HepG2 (cell line): ENCODE measurements around the gene FOXN3. TPM values are rescaled to one million over a fixed set of nuclear protein-coding genes. Genes with fewer than 3 reads are reported as not detected.

Experiments used
- AFF4 ChIP-seq: sonication (generic); formaldehyde crosslinking; IDR thresholded peaks from 2 replicates; pipeline ENCODE4 v1.4.0; 2020; ENCODE audit warnings: missing genetic modification reagents
- CHD4 ChIP-seq: fragments of 200-600 bp; sonication (generic); IDR thresholded peaks from 2 replicates; pipeline ENCODE4 v1.7.0; 2017; ENCODE audit warnings: mild to moderate bottlenecking, low read length, borderline replicate concordance
- EED ChIP-seq: sonication (generic); formaldehyde crosslinking; IDR thresholded peaks from 2 replicates; pipeline ENCODE4 v1.5.0; 2020; ENCODE audit warnings: mild to moderate bottlenecking, missing genetic modification reagents
- GMEB1 ChIP-seq: sonication (generic); formaldehyde crosslinking; IDR thresholded peaks from 2 replicates; pipeline ENCODE4 v1.5.1; 2020; ENCODE audit warnings: missing genetic modification reagents, mild to moderate bottlenecking, borderline replicate concordance
- HNRNPL ChIP-seq: fragments of 200-400 bp; formaldehyde crosslinking; IDR thresholded peaks from 2 replicates; pipeline ENCODE4 v1.6.1; 2017; ENCODE audit warnings: mild to moderate bottlenecking, low read depth, low read length
- JUN ChIP-seq: sonication (generic); formaldehyde crosslinking; IDR thresholded peaks from 2 replicates; pipeline ENCODE4 v1.4.0; 2020; ENCODE audit warnings: mild to moderate bottlenecking, missing genetic modification reagents
- KLF15 ChIP-seq: sonication (generic); formaldehyde crosslinking; IDR thresholded peaks from 2 replicates; pipeline ENCODE4 v1.8.1; 2023; ENCODE audit warnings: borderline replicate concordance, mild to moderate bottlenecking, inconsistent platforms, missing genetic modification reagents, mixed read lengths
- MATR3 ChIP-seq: sonication (generic); formaldehyde crosslinking; IDR thresholded peaks from 2 replicates; pipeline ENCODE4 v1.4.0; 2020; ENCODE audit warnings: missing genetic modification reagents
- MEIS2 ChIP-seq: sonication (generic); formaldehyde crosslinking; IDR thresholded peaks from 2 replicates; pipeline ENCODE4 v1.9.0; 2021; ENCODE audit warnings: mild to moderate bottlenecking, missing genetic modification reagents
- NFIC ChIP-seq: IDR thresholded peaks from 2 replicates; pipeline ENCODE4 v1.6.1; 2012; ENCODE audit warnings: mild to moderate bottlenecking, low read length, inconsistent platforms
- PAWR ChIP-seq: sonication (generic); formaldehyde crosslinking; IDR thresholded peaks from 2 replicates; pipeline ENCODE4 v1.4.0; 2020; ENCODE audit warnings: missing genetic modification reagents, mild to moderate bottlenecking, borderline replicate concordance
- SIX1 ChIP-seq: sonication (generic); formaldehyde crosslinking; IDR thresholded peaks from 2 replicates; pipeline ENCODE4 v1.4.0; 2020; ENCODE audit warnings: missing genetic modification reagents, borderline replicate concordance
- SNAI1 ChIP-seq: sonication (generic); formaldehyde crosslinking; IDR thresholded peaks from 2 replicates; pipeline ENCODE4 v1.5.0; 2020; ENCODE audit warnings: mild to moderate bottlenecking, missing genetic modification reagents, borderline replicate concordance
- SP140L ChIP-seq: sonication (generic); formaldehyde crosslinking; IDR thresholded peaks from 2 replicates; pipeline ENCODE4 v1.4.0; 2020; ENCODE audit warnings: missing genetic modification reagents, borderline replicate concordance
- SP5 ChIP-seq: IDR thresholded peaks from 2 replicates; pipeline ENCODE4 v1.6.1; 2016; ENCODE audit warnings: low read depth, borderline replicate concordance
- SRY ChIP-seq: sonication (generic); formaldehyde crosslinking; IDR thresholded peaks from 2 replicates; pipeline ENCODE4 v1.8.0; 2022; ENCODE audit warnings: mild to moderate bottlenecking, missing genetic modification reagents
- ZNF143 ChIP-seq: sonication (generic); formaldehyde crosslinking; IDR thresholded peaks from 2 replicates; pipeline ENCODE4 v1.4.0; 2020; ENCODE audit warnings: missing genetic modification reagents
- ZNF17 ChIP-seq: sonication (generic); formaldehyde crosslinking; IDR thresholded peaks from 2 replicates; pipeline ENCODE4 v1.5.0; 2020; ENCODE audit warnings: mild to moderate bottlenecking, missing genetic modification reagents
- ZNF317 ChIP-seq: sonication (generic); formaldehyde crosslinking; IDR thresholded peaks from 2 replicates; pipeline ENCODE4 v1.5.0; 2020; ENCODE audit warnings: mild to moderate bottlenecking, missing genetic modification reagents
- ZNF547 ChIP-seq: sonication (generic); formaldehyde crosslinking; IDR thresholded peaks from 2 replicates; pipeline ENCODE4 v1.5.1; 2020; ENCODE audit warnings: mild to moderate bottlenecking, missing genetic modification reagents
- ZNF687 ChIP-seq: sonication (generic); formaldehyde crosslinking; IDR thresholded peaks from 2 replicates; pipeline ENCODE4 v1.5.1; 2020; ENCODE audit warnings: mild to moderate bottlenecking, missing genetic modification reagents, moderate library complexity
- ZSCAN25 ChIP-seq: sonication (generic); formaldehyde crosslinking; IDR thresholded peaks from 2 replicates; pipeline ENCODE4 v1.8.0; 2022; ENCODE audit warnings: mild to moderate bottlenecking, missing genetic modification reagents
- polyA plus RNA-seq, 8 experiments: library from polyadenylated mRNA; depleted of rRNA in 3 of 8; stranded (reverse) in 7 of 8; unstranded in 1 of 8; fragments of >200 nt; fragmentation: Illumina TruSeq in 4 of 8; extraction: Trizol in 4 of 8; gene quantifications; 2 replicates each; pipeline versions ENCODE4 v1.2.1 to v1.2.3, GENCODE V29; 2011 to 2016; ENCODE audit warnings: low read depth in 4 of 8, missing spikeins in 1 of 8, mixed read lengths in 1 of 8; ENCODE audit not compliant: insufficient read depth in 1 of 8
- total RNA-seq, 5 experiments: library from RNA; depleted of rRNA; stranded (reverse); fragments of >200 nt; fragmentation: Illumina TruSeq; extraction: Trizol; gene quantifications; 2 replicates each; pipeline ENCODE4 v1.2.3, GENCODE V29; 2016; ENCODE audit warnings: low read depth in 1 of 5

The FOXN3 gene
- total and polyA plus RNA-seq, 2 of the 13 experiments (the other 11 are each of a cell fraction or from before 2014, with no cell fraction given), result 32.4 to 70.2 TPM

GRCh38 chr14:89339579-89339978 lies 77.5 kb downstream of the FOXN3 start (continued):
- TF ChIP-seq ZNF547 (CRISPR knock-in tag) (0 out of 2 replicates have a peak, but pooled peaks have one; percentile 51), ZNF143 (no peak), SIX1 (no peak), ZSCAN25 (CRISPR knock-in tag) (0 out of 2 replicates have a peak, but pooled peaks have one; percentile 32), ZNF317 (no peak), AFF4 (no peak), HNRNPL (no peak), CHD4 (no peak), SRY (no peak), ZNF687 (CRISPR knock-in tag) (peak; percentile 75), PAWR (CRISPR knock-in tag) (no peak), SP5 (CRISPR knock-in tag) (no peak), ZNF17 (CRISPR knock-in tag) (no peak), EED (no peak), GMEB1 (peak; percentile 9; the same call in 1 of the 2 replicates), MEIS2 (no peak), KLF15 (CRISPR knock-in tag) (no peak), MATR3 (CRISPR knock-in tag) (no peak), NFIC (no peak), JUN (CRISPR knock-in tag) (no peak), SP140L (CRISPR knock-in tag) (no peak), SNAI1 (CRISPR knock-in tag) (no peak)
- TF ChIP-seq, all 625 proteins: peak for 12
